Measurements from ENCODE around the gene H6PD.

DNA sequence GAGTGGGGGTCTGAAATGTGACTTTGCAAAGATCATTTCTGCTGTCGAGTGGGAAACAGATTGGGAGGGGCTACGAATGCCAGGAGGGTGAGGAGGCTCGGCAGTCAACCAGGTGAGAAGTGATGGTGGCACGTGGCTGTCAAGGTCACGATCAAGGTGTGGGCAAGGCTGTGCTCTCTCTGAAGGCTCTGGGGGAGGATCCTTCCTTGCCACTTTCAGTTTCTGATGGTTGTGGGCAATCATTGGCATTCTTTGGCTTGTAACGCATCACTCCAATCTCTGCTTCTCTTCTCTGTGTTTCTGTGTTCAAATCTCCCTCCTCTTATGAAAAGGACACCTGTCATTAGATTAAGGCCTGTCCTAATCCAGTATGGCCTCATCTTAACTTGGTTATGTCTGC lies 52.0 kb downstream of the H6PD start:
- TF ChIP-seq, protein P1, sequence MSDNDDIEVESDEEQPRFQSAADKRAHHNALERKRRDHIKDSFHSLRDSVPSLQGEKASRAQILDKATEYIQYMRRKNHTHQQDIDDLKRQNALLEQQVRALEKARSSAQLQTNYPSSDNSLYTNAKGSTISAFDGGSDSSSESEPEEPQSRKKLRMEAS (IDR thresholded peaks at IDR 0.05): no peak
- TF ChIP-seq, protein P2, sequence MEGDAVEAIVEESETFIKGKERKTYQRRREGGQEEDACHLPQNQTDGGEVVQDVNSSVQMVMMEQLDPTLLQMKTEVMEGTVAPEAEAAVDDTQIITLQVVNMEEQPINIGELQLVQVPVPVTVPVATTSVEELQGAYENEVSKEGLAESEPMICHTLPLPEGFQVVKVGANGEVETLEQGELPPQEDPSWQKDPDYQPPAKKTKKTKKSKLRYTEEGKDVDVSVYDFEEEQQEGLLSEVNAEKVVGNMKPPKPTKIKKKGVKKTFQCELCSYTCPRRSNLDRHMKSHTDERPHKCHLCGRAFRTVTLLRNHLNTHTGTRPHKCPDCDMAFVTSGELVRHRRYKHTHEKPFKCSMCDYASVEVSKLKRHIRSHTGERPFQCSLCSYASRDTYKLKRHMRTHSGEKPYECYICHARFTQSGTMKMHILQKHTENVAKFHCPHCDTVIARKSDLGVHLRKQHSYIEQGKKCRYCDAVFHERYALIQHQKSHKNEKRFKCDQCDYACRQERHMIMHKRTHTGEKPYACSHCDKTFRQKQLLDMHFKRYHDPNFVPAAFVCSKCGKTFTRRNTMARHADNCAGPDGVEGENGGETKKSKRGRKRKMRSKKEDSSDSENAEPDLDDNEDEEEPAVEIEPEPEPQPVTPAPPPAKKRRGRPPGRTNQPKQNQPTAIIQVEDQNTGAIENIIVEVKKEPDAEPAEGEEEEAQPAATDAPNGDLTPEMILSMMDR (IDR thresholded peaks at IDR 0.05; ENCODE audit: low read depth, low read length, missing input control): no peak
- TF ChIP-seq FOXA1 (IDR thresholded peaks at IDR 0.05) (no peak), RXRA (IDR thresholded peaks at IDR 0.05) (no peak), GABPA (IDR thresholded peaks at IDR 0.05 in 1 of 2, conservative IDR thresholded peaks at IDR 0.05 in 1 of 2) (no peak), JUND (IDR thresholded peaks at IDR 0.05) (no peak), NR2F2 (IDR thresholded peaks at IDR 0.05) (no peak), RAD21 (IDR thresholded peaks at IDR 0.05) (no peak)
- TF ChIP-seq, protein P3, sequence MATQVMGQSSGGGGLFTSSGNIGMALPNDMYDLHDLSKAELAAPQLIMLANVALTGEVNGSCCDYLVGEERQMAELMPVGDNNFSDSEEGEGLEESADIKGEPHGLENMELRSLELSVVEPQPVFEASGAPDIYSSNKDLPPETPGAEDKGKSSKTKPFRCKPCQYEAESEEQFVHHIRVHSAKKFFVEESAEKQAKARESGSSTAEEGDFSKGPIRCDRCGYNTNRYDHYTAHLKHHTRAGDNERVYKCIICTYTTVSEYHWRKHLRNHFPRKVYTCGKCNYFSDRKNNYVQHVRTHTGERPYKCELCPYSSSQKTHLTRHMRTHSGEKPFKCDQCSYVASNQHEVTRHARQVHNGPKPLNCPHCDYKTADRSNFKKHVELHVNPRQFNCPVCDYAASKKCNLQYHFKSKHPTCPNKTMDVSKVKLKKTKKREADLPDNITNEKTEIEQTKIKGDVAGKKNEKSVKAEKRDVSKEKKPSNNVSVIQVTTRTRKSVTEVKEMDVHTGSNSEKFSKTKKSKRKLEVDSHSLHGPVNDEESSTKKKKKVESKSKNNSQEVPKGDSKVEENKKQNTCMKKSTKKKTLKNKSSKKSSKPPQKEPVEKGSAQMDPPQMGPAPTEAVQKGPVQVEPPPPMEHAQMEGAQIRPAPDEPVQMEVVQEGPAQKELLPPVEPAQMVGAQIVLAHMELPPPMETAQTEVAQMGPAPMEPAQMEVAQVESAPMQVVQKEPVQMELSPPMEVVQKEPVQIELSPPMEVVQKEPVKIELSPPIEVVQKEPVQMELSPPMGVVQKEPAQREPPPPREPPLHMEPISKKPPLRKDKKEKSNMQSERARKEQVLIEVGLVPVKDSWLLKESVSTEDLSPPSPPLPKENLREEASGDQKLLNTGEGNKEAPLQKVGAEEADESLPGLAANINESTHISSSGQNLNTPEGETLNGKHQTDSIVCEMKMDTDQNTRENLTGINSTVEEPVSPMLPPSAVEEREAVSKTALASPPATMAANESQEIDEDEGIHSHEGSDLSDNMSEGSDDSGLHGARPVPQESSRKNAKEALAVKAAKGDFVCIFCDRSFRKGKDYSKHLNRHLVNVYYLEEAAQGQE (IDR thresholded peaks at IDR 0.05): no peak
- TF ChIP-seq, protein P4, sequence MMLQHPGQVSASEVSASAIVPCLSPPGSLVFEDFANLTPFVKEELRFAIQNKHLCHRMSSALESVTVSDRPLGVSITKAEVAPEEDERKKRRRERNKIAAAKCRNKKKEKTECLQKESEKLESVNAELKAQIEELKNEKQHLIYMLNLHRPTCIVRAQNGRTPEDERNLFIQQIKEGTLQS (IDR thresholded peaks at IDR 0.05): no peak

Data from liver (tissue), 3 donors.